GM12878 (cell line): ENCODE measurements around the gene TRIM46. TPM values are rescaled to one million over a fixed set of nuclear protein-coding genes. Genes with fewer than 3 reads are reported as not detected.

ENCODE experiments used
- ATAC-seq: fragments of 200-7000 bp; cut with Tn5 transposase; 3 replicates; pipeline ENCODE4 v1.9.1; 2020; ENCODE audit warnings: mild to moderate bottlenecking, moderate library complexity
- BruUV-seq: library from RNA; stranded (reverse); fragments of 400-500 nt; replicated peaks from 2 replicates; lab custom pipeline; 2021; lab: Mats Ljungman, UMichigan
- CTCF ChIA-PET: fragments of 300-600 bp; sonication (Branson Sonifier 250); formaldehyde crosslinking; extraction: SDS; loops from one replicate; lab custom pipeline; 2021; ENCODE audit warnings: inconsistent platforms; lab: Yijun Ruan, JAX
- POLR2A ChIA-PET: fragments of 350-600 bp; formaldehyde crosslinking; extraction: SDS; loops from one replicate; lab custom pipeline; 2021; ENCODE audit warnings: inconsistent platforms; lab: Charles Lee
- RAD21 ChIA-PET: fragments of 300-600 bp; sonication (Branson Sonifier 250); formaldehyde crosslinking; loops from one replicate; lab custom pipeline; 2023; ENCODE audit warnings: antibody characterized with exemption; ENCODE audit not compliant: unreplicated experiment; lab: Charles Lee
- SMC1A ChIA-PET: fragments of 300-600 bp; sonication (Branson Sonifier 250); formaldehyde crosslinking; loops from one replicate; lab custom pipeline; 2023; ENCODE audit not compliant: unreplicated experiment, uncharacterized antibody; lab: Charles Lee
- DNase-seq: peaks from one replicate; pipeline ENCODE4 v3.0.0-alpha.2; 2011; ENCODE audit warnings: low read depth, low spot score
- FAIRE-seq: peaks from 3 replicates; lab custom pipeline; 2011; peaks lifted over from hg19 to GRCh38; lab: Jason Lieb, UNC
- H2AFZ ChIP-seq: 2 replicates; pipeline ENCODE4 v1.6.0; 2011; ENCODE audit warnings: low read depth, low read length, control low read depth; ENCODE audit not compliant: control insufficient read depth
- H3K27ac ChIP-seq: 2 replicates; pipeline ENCODE4 v1.5.1; 2011; ENCODE audit warnings: control low read depth; ENCODE audit not compliant: control insufficient read depth, insufficient read depth
- H3K27me3 ChIP-seq, 2 experiments: replicated peaks in 1 of 2; 2 replicates each; pipeline versions ENCODE4 v1.6.0 to v1.6.1; 2011; ENCODE audit warnings: low read length in 1 of 2; ENCODE audit not compliant: control insufficient read depth in 2 of 2, insufficient read depth in 2 of 2
- H3K36me3 ChIP-seq, 2 experiments: 2 replicates each; pipeline ENCODE4 v1.5.1; 2011; ENCODE audit warnings: low read length in 1 of 2; ENCODE audit not compliant: control insufficient read depth in 2 of 2, insufficient read depth in 2 of 2
- H3K4me1 ChIP-seq: 2 replicates; pipeline ENCODE4 v1.6.1; 2011; ENCODE audit warnings: mild to moderate bottlenecking, low read length, moderate library complexity, mixed read lengths; ENCODE audit not compliant: control insufficient read depth, insufficient read depth
- H3K4me2 ChIP-seq: 2 replicates; pipeline ENCODE4 v1.6.0; 2011; ENCODE audit warnings: control low read depth; ENCODE audit not compliant: control insufficient read depth, insufficient read depth
- H3K4me3 ChIP-seq: fragments of 200-600 bp; sonication (generic); 2 replicates; pipeline ENCODE4 v1.5.1; 2016
- H3K79me2 ChIP-seq: 2 replicates; pipeline ENCODE4 v1.6.0; 2011; ENCODE audit warnings: low read length; ENCODE audit not compliant: control insufficient read depth, insufficient read depth
- H3K9ac ChIP-seq: 2 replicates; pipeline ENCODE4 v1.8.0; 2011; ENCODE audit warnings: low read length, control low read depth, mixed read lengths; ENCODE audit not compliant: control insufficient read depth, insufficient read depth
- H3K9me3 ChIP-seq: replicated peaks from 3 replicates; pipeline ENCODE4 v1.5.1; 2011; ENCODE audit warnings: mild to moderate bottlenecking, low read length; ENCODE audit not compliant: control insufficient read depth, insufficient read depth
- H4K20me1 ChIP-seq: 2 replicates; pipeline ENCODE4 v1.6.0; 2011; ENCODE audit not compliant: control insufficient read depth, insufficient read depth
- BHLHE40 ChIP-seq, 2 experiments: fragments of 450-650 bp in 1 of 2; IDR thresholded peaks; 2 replicates each; pipeline ENCODE4 v1.6.1; 2011 to 2017; ENCODE audit warnings: low read depth in 2 of 2, borderline replicate concordance in 1 of 2, improper control_type of control experiment in 1 of 2, low read length in 1 of 2, mild to moderate bottlenecking in 1 of 2
- BMI1 ChIP-seq: fragments of 450-650 bp; IDR thresholded peaks from 2 replicates; pipeline ENCODE4 v1.6.1; 2016; ENCODE audit warnings: mild to moderate bottlenecking, moderate library complexity, borderline replicate concordance
- CBX5 ChIP-seq: sonication (generic); IDR thresholded peaks from 2 replicates; pipeline ENCODE4 v1.6.1; 2016; ENCODE audit warnings: low read depth, moderate library complexity, mild to moderate bottlenecking, inconsistent platforms
- CEBPB ChIP-seq, 2 experiments: fragments of 150-350 bp in 1 of 2; IDR thresholded peaks; 2 replicates each; pipeline ENCODE4 v1.6.1; 2012 to 2014; ENCODE audit warnings: low read depth in 2 of 2, low read length in 2 of 2, borderline replicate concordance in 1 of 2, inconsistent platforms in 1 of 2
- CREB1 ChIP-seq: IDR thresholded peaks from 2 replicates; pipeline ENCODE4 v1.6.1; 2012; ENCODE audit warnings: low read depth, mild to moderate bottlenecking, inconsistent platforms
- HDAC2 ChIP-seq: fragments of 200-600 bp; sonication (generic); IDR thresholded peaks from 2 replicates; pipeline ENCODE4 v1.6.1; 2017
- IRF4 ChIP-seq: IDR thresholded peaks from 2 replicates; pipeline ENCODE4 v1.6.1; 2011; ENCODE audit warnings: low read depth, low read length
- KAT2A ChIP-seq: conservative IDR thresholded peaks from 2 replicates; pipeline ENCODE4 v1.6.1; 2011; ENCODE audit warnings: low read depth, low read length; ENCODE audit not compliant: control insufficient read depth
- MEF2B ChIP-seq: fragments of 450-650 bp; IDR thresholded peaks from 2 replicates; pipeline ENCODE4 v1.6.1; 2018; ENCODE audit warnings: mild to moderate bottlenecking, moderate library complexity; ENCODE audit not compliant: partially characterized antibody, poor library complexity, severe bottlenecking
- MXI1 ChIP-seq: fragments of 150-350 bp; IDR thresholded peaks from 2 replicates; pipeline ENCODE4 v1.6.1; 2011; ENCODE audit warnings: low read depth, mild to moderate bottlenecking, inconsistent platforms, low read length, improper control_type of control experiment
- NFXL1 ChIP-seq: fragments of 450-650 bp; IDR thresholded peaks from 2 replicates; pipeline ENCODE4 v1.6.1; 2017; ENCODE audit warnings: antibody characterized with exemption, mild to moderate bottlenecking, borderline replicate concordance
- NR2F1 ChIP-seq: fragments of 450-650 bp; conservative IDR thresholded peaks from 2 replicates; pipeline ENCODE4 v1.6.1; 2017; ENCODE audit warnings: mild to moderate bottlenecking
- PML ChIP-seq: IDR thresholded peaks from 2 replicates; pipeline ENCODE4 v1.6.1; 2012; ENCODE audit warnings: low read length, inconsistent platforms
- RFX5 ChIP-seq: IDR thresholded peaks from 2 replicates; pipeline ENCODE4 v1.6.1; 2011; ENCODE audit warnings: low read depth, low read length, improper control_type of control experiment
- SIN3A ChIP-seq: IDR thresholded peaks from 2 replicates; pipeline ENCODE4 v1.6.1; 2012; ENCODE audit warnings: low read depth, low read length, improper control_type of control experiment
- SMC3 ChIP-seq: IDR thresholded peaks from 2 replicates; pipeline ENCODE4 v1.6.1; 2011; ENCODE audit warnings: low read length, improper control_type of control experiment, borderline replicate concordance
- SREBF2 ChIP-seq: IDR thresholded peaks from 2 replicates; pipeline ENCODE4 v1.6.1; 2012; ENCODE audit warnings: mild to moderate bottlenecking, low read length
- ZBTB40 ChIP-seq: fragments of 450-650 bp; IDR thresholded peaks from 2 replicates; pipeline ENCODE4 v1.6.1; 2016; ENCODE audit warnings: mild to moderate bottlenecking, moderate library complexity, borderline replicate concordance
- ZNF687 ChIP-seq: fragments of 450-650 bp; IDR thresholded peaks from 2 replicates; pipeline ENCODE4 v1.6.1; 2017; ENCODE audit warnings: mild to moderate bottlenecking, moderate library complexity
- WGBS: methylation state at CpG from one replicate; pipeline ENCODE4 v1.1.6; 2016; ENCODE audit warnings: low lambda C conversion rate; ENCODE audit not compliant: insufficient replicate concordance, insufficient coverage; ENCODE audit errors: missing lambda C conversion rate; 5-methylcytosine and 5-hydroxymethylcytosine counted together
- in situ Hi-C: fragments of 300-500 bp; cut with MboI; formaldehyde crosslinking; loops from 9 replicates; pipeline ENCODE4 v1.14.3; 2018; ENCODE audit warnings: mixed read lengths
- intact Hi-C: fragments of 100-400 bp; cut with micrococcal nuclease; formaldehyde crosslinking; loops from one replicate; pipeline ENCODE4 v1.14.2; 2022; ENCODE audit not compliant: unreplicated experiment
- polyA plus RNA-seq, 11 experiments: library from polyadenylated mRNA; depleted of rRNA in 4 of 11; unstranded in 6 of 11; stranded (reverse) in 5 of 11; fragments of >200 nt; fragmentation: Nextera tagmentation in 4 of 11; fragmentation: Illumina TruSeq in 1 of 11; extraction: Ambion mirVana in 4 of 11; extraction: Trizol in 1 of 11; gene quantifications; 1 replicate in 1 of 11; 2 replicates in 10 of 11; pipeline versions ENCODE4 v1.2.1 to v1.2.3, GENCODE V29; 2011 to 2016; ENCODE audit warnings: inconsistent platforms in 2 of 11, missing spikeins in 2 of 11, low read depth in 1 of 11
- total RNA-seq, 4 experiments: library from RNA; depleted of rRNA in 3 of 4; stranded (reverse); fragments of >200 nt in 3 of 4; fragmentation: Illumina TruSeq in 1 of 4; extraction: Trizol in 1 of 4; gene quantifications; 2 replicates each; pipeline versions ENCODE4 v1.2.1 to v1.2.3, GENCODE V29; 2013 to 2021

Gene TRIM46
- total and polyA plus RNA-seq, 10 of the 15 experiments (the other 5 are each of a cell fraction or from before 2014, with no cell fraction given): 0.08 to 3.1 (median 0.97) TPM

- Histone ChIP-seq H2AFZ (no peak overlapping the region), H4K20me1 (no peaks in the 10 kb centered on the region), H3K27me3 (no peaks in the 10 kb centered on the region), H3K4me2 (no peak overlapping the region), H3K9me3 (no peaks in the 10 kb centered on the region), H3K27ac (no peak overlapping the region), H3K4me1 (peaks cover 21% of the 10 kb centered on the region), H3K79me2 (no peaks in the 10 kb centered on the region), H3K9ac (no peak overlapping the region), H3K4me3 (no peak overlapping the region), H3K36me3 (no peaks in the 10 kb centered on the region)
- no TSS peak for BruUV-seq
- POLR2A ChIA-PET: no interaction called here
- RAD21 ChIA-PET: no interaction called here
- WGBS: 73% methylated on average over 16 of the region's 16 CpGs
- CTCF ChIA-PET: interaction anchor here (1.0 kb wide), 1 partner anchor 15 kb away, joined by 4 read pairs; the partner anchor contains the start of gene KRTCAP2
- in situ Hi-C loops (no loop called here), intact Hi-C loops (no loop called here)
- DNase-seq: no peak
- FAIRE-seq: no peak
- ATAC-seq: no peak
- SMC1A ChIA-PET: no interaction called here
- TF ChIP-seq PML: no peak
- no peak for TF ChIP-seq RFX5
- no peak for TF ChIP-seq ZBTB40
- TF ChIP-seq SMC3: no peak
- TF ChIP-seq SIN3A: no peak
- no peak for TF ChIP-seq BHLHE40 (IDR thresholded peaks at IDR 0.05; ENCODE audit: borderline replicate concordance in 1 of 2, low read depth in 2 of 2, low read length in 1 of 2)
- no peak for TF ChIP-seq NR2F1
- TF ChIP-seq BMI1: no peak
- no peak for TF ChIP-seq SREBF2
- no peak for TF ChIP-seq MEF2B
- TF ChIP-seq CBX5: no peak
- TF ChIP-seq KAT2A: no peak
- TF ChIP-seq CREB1: no peak
- TF ChIP-seq NFXL1: no peak
- TF ChIP-seq MXI1: no peak
- TF ChIP-seq ZNF687: no peak
- no peak for TF ChIP-seq IRF4
- no peak for TF ChIP-seq HDAC2
- TF ChIP-seq CEBPB (IDR thresholded peaks at IDR 0.05; ENCODE audit: borderline replicate concordance in 1 of 2, low read depth in 2 of 2, low read length in 2 of 2): no peak
These were observed 13.8 kb downstream of the TRIM46 start for GRCh38 chr1:155187456-155187891.
